ENCODE measurements around the gene APEH. TPM values are rescaled to one million over a fixed set of nuclear protein-coding genes. Genes with fewer than 3 reads are reported as not detected.

The APEH gene
- total and polyA plus RNA-seq, 2 of the 4 experiments (the other 2 are of a cell fraction): 89.2 to 142 TPM

DNA sequence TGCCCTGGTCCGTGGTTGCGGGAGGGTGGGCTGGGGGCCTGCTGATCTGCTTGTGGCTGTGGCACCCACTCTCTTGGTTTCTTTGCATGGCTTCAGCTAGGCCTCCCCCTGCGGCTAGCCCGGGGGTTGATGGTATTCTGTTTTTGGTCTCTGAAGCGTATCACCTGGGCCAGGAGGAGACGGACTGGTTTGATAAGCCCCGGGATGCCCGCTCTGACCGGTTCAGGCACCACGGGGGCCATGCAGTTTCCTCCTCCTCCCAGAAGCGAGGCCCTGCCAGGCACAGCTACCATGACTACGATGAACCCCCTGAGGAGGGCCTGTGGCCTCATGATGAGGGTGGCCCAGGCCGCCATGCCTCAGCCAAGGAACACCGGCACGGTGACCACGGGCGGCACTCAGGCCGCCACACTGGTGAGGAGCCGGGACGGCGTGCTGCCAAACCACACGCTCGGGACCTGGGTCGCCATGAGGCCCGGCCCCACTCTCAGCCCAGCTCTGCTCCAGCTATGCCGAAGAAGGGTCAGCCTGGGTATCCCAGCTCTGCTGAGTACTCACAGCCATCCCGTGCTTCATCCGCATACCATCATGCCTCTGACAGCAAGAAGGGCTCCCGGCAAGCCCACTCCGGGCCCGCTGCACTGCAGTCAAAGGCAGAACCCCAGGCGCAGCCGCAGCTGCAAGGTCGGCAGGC is 11.3 kb upstream of the APEH start:
- Histone ChIP-seq H2BK120ac (ENCODE audit: low read depth, low read length) (no peak overlapping the region), H2AK5ac (ENCODE audit: low read depth, low read length) (no peak overlapping the region), H3K36me3 (ENCODE audit: control insufficient read depth, insufficient read depth, low read length) (no peaks in the 10 kb centered on the region), H3K4me2 (ENCODE audit: low read depth, low read length) (no peak overlapping the region), H3K9me3 (ENCODE audit: control insufficient read depth, insufficient read depth, low read length) (no peaks in the 10 kb centered on the region), H3K18ac (ENCODE audit: low read depth, low read length) (no peak overlapping the region), H3K27me3 (ENCODE audit: control insufficient read depth, insufficient read depth, low read length) (peaks cover 25% of the 10 kb centered on the region), H3K9ac (ENCODE audit: low read depth, low read length) (no peak overlapping the region), H2BK5ac (ENCODE audit: low read depth, low read length, poor library complexity, severe bottlenecking) (no peak overlapping the region), H2BK20ac (ENCODE audit: low read depth, low read length) (no peak overlapping the region), H4K20me1 (ENCODE audit: insufficient read depth, low read length) (no peaks in the 10 kb centered on the region; the same call in 1 of the 2 replicates), H3K9me1 (ENCODE audit: insufficient read depth, low read length) (no peaks in the 10 kb centered on the region), H2AFZ (replicated peaks; ENCODE audit: low read length, poor library complexity) (peak overlapping the region; percentile 19), H3K14ac (replicated peaks; ENCODE audit: low read depth, low read length) (no peak overlapping the region), H3K27ac (ENCODE audit: insufficient read depth, low read length) (no peak overlapping the region), H3K23ac (ENCODE audit: low read depth, low read length) (no peak overlapping the region), H4K91ac (ENCODE audit: insufficient read depth, low read depth, low read length) (no peak overlapping the region), H2AK9ac (replicated peaks; ENCODE audit: low read depth, low read length, poor library complexity) (no peak overlapping the region), H3K56ac (ENCODE audit: extremely low read depth, insufficient read depth, low read length) (no peak overlapping the region), H3K4ac (ENCODE audit: low read depth, low read length) (no peak overlapping the region), H3K79me1 (ENCODE audit: low read depth in 1 of 2, low read length in 2 of 2) (no peaks in the 10 kb centered on the region), H3K4me1 (ENCODE audit: control insufficient read depth, insufficient read depth, low read length) (no peaks in the 10 kb centered on the region), H2BK15ac (ENCODE audit: low read depth, low read length) (no peak overlapping the region), H3K4me3 (ENCODE audit: insufficient read depth, low read depth, low read length) (no peak overlapping the region), H4K8ac (ENCODE audit: low read depth in 2 of 2, low read length in 2 of 2) (no peak overlapping the region), H4K5ac (ENCODE audit: low read depth, low read length) (no peak overlapping the region)
- POLR2A ChIA-PET (ENCODE audit: unreplicated experiment): no interaction called here
- BruUV-seq (replicated peaks): no TSS peak
- no peak for TF ChIP-seq MAZ (IDR thresholded peaks at IDR 0.05; ENCODE audit: borderline replicate concordance, low read depth, low read length)
- TF ChIP-seq, protein P1, sequence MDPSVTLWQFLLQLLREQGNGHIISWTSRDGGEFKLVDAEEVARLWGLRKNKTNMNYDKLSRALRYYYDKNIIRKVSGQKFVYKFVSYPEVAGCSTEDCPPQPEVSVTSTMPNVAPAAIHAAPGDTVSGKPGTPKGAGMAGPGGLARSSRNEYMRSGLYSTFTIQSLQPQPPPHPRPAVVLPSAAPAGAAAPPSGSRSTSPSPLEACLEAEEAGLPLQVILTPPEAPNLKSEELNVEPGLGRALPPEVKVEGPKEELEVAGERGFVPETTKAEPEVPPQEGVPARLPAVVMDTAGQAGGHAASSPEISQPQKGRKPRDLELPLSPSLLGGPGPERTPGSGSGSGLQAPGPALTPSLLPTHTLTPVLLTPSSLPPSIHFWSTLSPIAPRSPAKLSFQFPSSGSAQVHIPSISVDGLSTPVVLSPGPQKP (IDR thresholded peaks at IDR 0.05; ENCODE audit: borderline replicate concordance, low read depth, low read length): no peak
- no peak for TF ChIP-seq POLR2A (IDR thresholded peaks at IDR 0.05; ENCODE audit: low read depth, low read length)
- no peak for TF ChIP-seq SMC3 (IDR thresholded peaks at IDR 0.05; ENCODE audit: low read depth, low read length)
- TF ChIP-seq, protein P2, sequence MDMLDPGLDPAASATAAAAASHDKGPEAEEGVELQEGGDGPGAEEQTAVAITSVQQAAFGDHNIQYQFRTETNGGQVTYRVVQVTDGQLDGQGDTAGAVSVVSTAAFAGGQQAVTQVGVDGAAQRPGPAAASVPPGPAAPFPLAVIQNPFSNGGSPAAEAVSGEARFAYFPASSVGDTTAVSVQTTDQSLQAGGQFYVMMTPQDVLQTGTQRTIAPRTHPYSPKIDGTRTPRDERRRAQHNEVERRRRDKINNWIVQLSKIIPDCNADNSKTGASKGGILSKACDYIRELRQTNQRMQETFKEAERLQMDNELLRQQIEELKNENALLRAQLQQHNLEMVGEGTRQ (IDR thresholded peaks at IDR 0.05; ENCODE audit: low read depth, low read length): no peak
- no peak for TF ChIP-seq RAD21 (IDR thresholded peaks at IDR 0.05; ENCODE audit: low read length)
- TF ChIP-seq CHD1 (IDR thresholded peaks at IDR 0.05; ENCODE audit: low read depth, low read length): no peak
- dilution Hi-C loops (cut with HindIII; ENCODE audit: low sequenced_read_pairs, unreplicated experiment) (no loop called here), intact Hi-C loops (cut with micrococcal nuclease) (no loop called here), in situ Hi-C loops (cut with MboI; ENCODE audit: low sequenced_read_pairs) (no loop called here)
- CTCF ChIA-PET: interaction anchor here (0.8 kb wide), 1 partner anchor 123 kb away, joined by 3 read pairs; no protein-coding TSS in a partner anchor
- ATAC-seq (ENCODE audit: low read depth) (no peak), DNase-seq (no peak)
- WGBS, 2 experiments (ENCODE audit: extremely low coverage in 2 of 2, insufficient read length in 1 of 2): 90% methylated on average over 22 of the region's 34 CpGs; no CpG with 5 or more reads in 1 of the 2 experiments
